HG03457 (cell line): ENCODE data around the gene EEF1AKMT3.
"Not testable (repeated sequence)": the region's sequence is repeated elsewhere in the genome, so short reads cannot be mapped to it uniquely, and the experiment has no call there.

Experiments used
- ATAC-seq: cut with Tn5 transposase; IDR thresholded peaks from one replicate; pipeline ENCODE4 v1.9.1; 2021; ENCODE audit warnings: moderate number of reproducible peaks; ENCODE audit not compliant: unreplicated experiment

EEF1AKMT3 gene

GRCh38 chr12:57764662-57765002 lies 7.8 kb upstream of the EEF1AKMT3 start:
- ATAC-seq = no peak

GRCh38 chr12:57765003-57765697 lies 7.3 kb upstream of the EEF1AKMT3 start:
- no peak for ATAC-seq

GRCh38 chr12:57765698-57766463 lies 6.5 kb upstream of the EEF1AKMT3 start:
- ATAC-seq = no peak

GRCh38 chr12:57766464-57767304 lies 5.7 kb upstream of the EEF1AKMT3 start, which contains the start of gene CYP27B1:
Gene CYP27B1, minus strand, starts transcription at chr12:57767078. Its CDS starts 37 bp downstream, at chr12:57767041.
- ATAC-seq = no peak

- no peak for ATAC-seq
These were observed 5.1 kb upstream of the EEF1AKMT3 start for GRCh38 chr12:57767305-57767698.

- ATAC-seq = no peak
These were observed 4.5 kb upstream of the EEF1AKMT3 start for GRCh38 chr12:57767876-57768275.

- ATAC-seq = no peak
These were observed 2.8 kb upstream of the EEF1AKMT3 start for GRCh38 chr12:57769594-57769993.

- ATAC-seq = no peak
These were observed 1.7 kb upstream of the EEF1AKMT3 start for GRCh38 chr12:57770734-57771133.

GRCh38 chr12:57771236-57771872 lies 1.1 kb upstream of the EEF1AKMT3 start:
- peak; percentile 40 for ATAC-seq

GRCh38 chr12:57771873-57772428 lies 463 bp upstream of the EEF1AKMT3 start, which contains the start of gene METTL1:
Gene METTL1, minus strand, starts transcription at chr12:57772105. Its CDS starts 22 bp downstream, at chr12:57772083.
- peak; percentile 68 for ATAC-seq

- not testable (repeated sequence) for ATAC-seq
These were observed 2.2 kb downstream of the EEF1AKMT3 start for GRCh38 chr12:57774634-57775033.

GRCh38 chr12:57775044-57775443 lies 2.6 kb downstream of the EEF1AKMT3 start:
- ATAC-seq = no peak

GRCh38 chr12:57775563-57776246 lies 3.3 kb downstream of the EEF1AKMT3 start:
- ATAC-seq = no peak

GRCh38 chr12:57776247-57776587 lies 3.8 kb downstream of the EEF1AKMT3 start:
- no peak for ATAC-seq

GRCh38 chr12:57777367-57777766 lies 5.0 kb downstream of the EEF1AKMT3 start:
- no peak for ATAC-seq

- ATAC-seq = no peak
These were observed 5.5 kb downstream of the EEF1AKMT3 start for GRCh38 chr12:57777911-57778310.

GRCh38 chr12:57779736-57780135 lies 7.3 kb downstream of the EEF1AKMT3 start:
- ATAC-seq = no peak

GRCh38 chr12:57780284-57780897 lies 8.0 kb downstream of the EEF1AKMT3 start:
- no peak for ATAC-seq

GRCh38 chr12:57781244-57781643 lies 8.8 kb downstream of the EEF1AKMT3 start:
- no peak for ATAC-seq

- no peak for ATAC-seq
These were observed 9.4 kb downstream of the EEF1AKMT3 start for GRCh38 chr12:57781801-57782200.
